ENCODE data around the gene GOLGB1.

GRCh38 chr3:121665488-121665887, 84.1 kb downstream of the GOLGB1 start:
- no peak for TF ChIP-seq CTCF (conservative IDR thresholded peaks at IDR 0.05 in 1 of 2, IDR thresholded peaks at IDR 0.05 in 1 of 2; ENCODE audit: extremely low read depth in 1 of 2, insufficient read depth in 1 of 2, low read depth in 1 of 2, low read length in 2 of 2)
- TF ChIP-seq EZH2 (IDR thresholded peaks at IDR 0.05; ENCODE audit: borderline replicate concordance, low read length) = no peak
